Gastroesophageal sphincter (tissue), 3 donors: Measurements from ENCODE around the gene STX4.

ENCODE experiments used
- EP300 ChIP-seq: sonication (generic); formaldehyde crosslinking; IDR thresholded peaks from one replicate; pipeline ENCODE4 v1.6.1; 2017; ENCODE audit warnings: antibody characterized with exemption, mild to moderate bottlenecking
- POLR2A ChIP-seq, 2 donors: fragments of 450-650 bp; IDR thresholded peaks; one replicate each; pipeline ENCODE4 v1.6.1; 2017; ENCODE audit warnings: antibody characterized with exemption in 2 of 2, mild to moderate bottlenecking in 2 of 2, moderate library complexity in 1 of 2
- POLR2AphosphoS5 ChIP-seq: sonication (generic); formaldehyde crosslinking; IDR thresholded peaks from one replicate; pipeline ENCODE4 v1.6.1; 2017; ENCODE audit warnings: antibody characterized with exemption
- TF ChIP-seq, protein P1 (sequence below), 4 experiments: fragments of 200-600 bp in 2 of 4; fragments of 450-650 bp in 2 of 4; sonication (generic) in 1 of 4; IDR thresholded peaks; one replicate each; pipeline ENCODE4 v1.5.1; 2017 to 2019; ENCODE audit warnings: antibody characterized with exemption in 4 of 4, mild to moderate bottlenecking in 2 of 4, moderate library complexity in 2 of 4

DNA sequence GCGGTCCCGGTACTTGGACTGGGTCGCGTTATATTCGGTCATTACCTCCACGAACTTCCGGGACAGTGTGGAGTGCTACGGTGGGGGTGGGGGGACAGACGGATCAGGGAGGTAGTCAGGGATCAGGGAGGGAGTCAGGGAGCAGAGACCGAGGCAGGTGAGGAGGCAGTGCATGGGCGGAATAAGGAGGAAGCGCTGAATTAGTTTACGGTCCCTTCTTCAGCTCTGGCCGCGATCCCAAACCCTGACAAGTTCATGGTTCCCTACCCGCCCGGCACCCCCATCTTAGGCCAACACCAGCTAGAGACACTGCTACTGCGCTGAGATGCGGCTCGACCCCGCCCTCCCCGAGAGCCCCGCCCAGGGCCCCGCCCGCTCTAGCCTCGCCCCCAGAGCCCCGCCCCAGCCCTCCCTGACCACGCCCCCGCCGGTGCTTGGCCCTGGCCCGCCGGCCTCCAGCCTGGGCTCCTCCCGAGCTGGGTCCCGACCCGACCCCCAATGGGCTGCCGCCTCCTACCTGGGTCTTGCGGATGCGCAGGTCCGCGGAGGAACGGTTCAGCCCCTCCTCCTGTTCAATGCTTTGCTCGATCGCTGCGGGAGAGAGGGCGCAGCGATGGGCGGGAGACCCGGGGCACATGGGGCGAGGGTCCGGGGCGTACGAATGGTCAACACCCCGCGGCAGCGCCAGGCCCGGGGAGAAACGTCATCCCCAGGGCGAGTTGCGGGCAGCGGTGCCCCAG lies 36.2 kb upstream of the STX4 start:
- TF ChIP-seq POLR2AphosphoS5 (peak; percentile 60), EP300 (no peak), POLR2A (IDR thresholded peaks at IDR 0.05) (peak; percentile 43 to 54)
- TF ChIP-seq, protein P1, sequence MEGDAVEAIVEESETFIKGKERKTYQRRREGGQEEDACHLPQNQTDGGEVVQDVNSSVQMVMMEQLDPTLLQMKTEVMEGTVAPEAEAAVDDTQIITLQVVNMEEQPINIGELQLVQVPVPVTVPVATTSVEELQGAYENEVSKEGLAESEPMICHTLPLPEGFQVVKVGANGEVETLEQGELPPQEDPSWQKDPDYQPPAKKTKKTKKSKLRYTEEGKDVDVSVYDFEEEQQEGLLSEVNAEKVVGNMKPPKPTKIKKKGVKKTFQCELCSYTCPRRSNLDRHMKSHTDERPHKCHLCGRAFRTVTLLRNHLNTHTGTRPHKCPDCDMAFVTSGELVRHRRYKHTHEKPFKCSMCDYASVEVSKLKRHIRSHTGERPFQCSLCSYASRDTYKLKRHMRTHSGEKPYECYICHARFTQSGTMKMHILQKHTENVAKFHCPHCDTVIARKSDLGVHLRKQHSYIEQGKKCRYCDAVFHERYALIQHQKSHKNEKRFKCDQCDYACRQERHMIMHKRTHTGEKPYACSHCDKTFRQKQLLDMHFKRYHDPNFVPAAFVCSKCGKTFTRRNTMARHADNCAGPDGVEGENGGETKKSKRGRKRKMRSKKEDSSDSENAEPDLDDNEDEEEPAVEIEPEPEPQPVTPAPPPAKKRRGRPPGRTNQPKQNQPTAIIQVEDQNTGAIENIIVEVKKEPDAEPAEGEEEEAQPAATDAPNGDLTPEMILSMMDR (IDR thresholded peaks at IDR 0.05), result no peak
